Nephron progenitor cell (in vitro differentiated cells): ENCODE data around the gene SLC5A12.

Source experiments
- DNase-seq: peaks from one replicate; pipeline ENCODE4 v3.0.0; 2021
- H3K27ac Mint-ChIP-seq: 2 replicates; pipeline ENCODE4 v1.8.0; 2021; ENCODE audit warnings: mild to moderate bottlenecking, moderate library complexity, mixed read lengths
- H3K27me3 Mint-ChIP-seq: 2 replicates; pipeline ENCODE4 v1.8.0; 2021; ENCODE audit warnings: mild to moderate bottlenecking, low read depth, mixed read lengths; ENCODE audit not compliant: poor library complexity
- H3K36me3 Mint-ChIP-seq: 2 replicates; pipeline ENCODE4 v1.8.0; 2021; ENCODE audit warnings: low read depth, mixed read lengths
- H3K4me1 Mint-ChIP-seq: 2 replicates; pipeline ENCODE4 v1.8.0; 2021; ENCODE audit warnings: mixed read lengths
- H3K4me3 Mint-ChIP-seq: 2 replicates; pipeline ENCODE4 v1.8.0; 2021; ENCODE audit warnings: mild to moderate bottlenecking, moderate library complexity, mixed read lengths
- H3K9me3 Mint-ChIP-seq: 2 replicates; pipeline ENCODE4 v1.8.0; 2021; ENCODE audit warnings: mild to moderate bottlenecking, moderate library complexity, mixed read lengths
- CTCF ChIP-seq: fragments of 200-600 bp; sonication (generic); IDR thresholded peaks from 2 replicates; pipeline ENCODE4 v1.5.0; 2021; ENCODE audit warnings: antibody characterized with exemption

The SLC5A12 gene

GRCh38 chr11:26762089-26762488 is 40.2 kb upstream of the SLC5A12 start:
- H3K27me3 Mint-ChIP-seq, result no peaks in the 10 kb centered on the region
- no peaks in the 10 kb centered on the region for H3K36me3 Mint-ChIP-seq
- H3K4me1 Mint-ChIP-seq, result peaks cover 6% of the 10 kb centered on the region
- no peak overlapping the region for H3K27ac Mint-ChIP-seq
- H3K4me3 Mint-ChIP-seq, result no peak overlapping the region
- no peak for DNase-seq
- no peaks in the 10 kb centered on the region for H3K9me3 Mint-ChIP-seq
- TF ChIP-seq CTCF, result no peak

GRCh38 chr11:26761361-26761809 is 39.5 kb upstream of the SLC5A12 start:
- no peak overlapping the region for H3K4me3 Mint-ChIP-seq
- no peaks in the 10 kb centered on the region for H3K9me3 Mint-ChIP-seq
- H3K27me3 Mint-ChIP-seq, result no peaks in the 10 kb centered on the region

GRCh38 chr11:26757995-26758394 is 36.1 kb upstream of the SLC5A12 start:
- no peak for DNase-seq
- H3K4me1 Mint-ChIP-seq, result peaks cover 25% of the 10 kb centered on the region
- no peak overlapping the region for H3K4me3 Mint-ChIP-seq
- no peaks in the 10 kb centered on the region for H3K36me3 Mint-ChIP-seq
- no peak overlapping the region for H3K27ac Mint-ChIP-seq
- TF ChIP-seq CTCF, result no peak
- no peaks in the 10 kb centered on the region for H3K27me3 Mint-ChIP-seq
- H3K9me3 Mint-ChIP-seq, result no peaks in the 10 kb centered on the region

More at GRCh38 chr11:26761361-26761809, 39.5 kb upstream of the SLC5A12 start:
- no peak for DNase-seq
- Mint-ChIP-seq H3K27ac (no peak overlapping the region), H3K36me3 (no peaks in the 10 kb centered on the region), H3K4me1 (peaks cover 11% of the 10 kb centered on the region)
- no peak for TF ChIP-seq CTCF

GRCh38 chr11:26755762-26756161 is 33.9 kb upstream of the SLC5A12 start:
- Mint-ChIP-seq H3K9me3 (no peaks in the 10 kb centered on the region), H3K4me1 (peaks cover 20% of the 10 kb centered on the region), H3K27me3 (peaks cover 8% of the 10 kb centered on the region), H3K27ac (no peak overlapping the region), H3K4me3 (no peak overlapping the region), H3K36me3 (no peaks in the 10 kb centered on the region)
- peak; percentile 16 for DNase-seq
- no peak for TF ChIP-seq CTCF

GRCh38 chr11:26753723-26754504 is 32.1 kb upstream of the SLC5A12 start:
- no peaks in the 10 kb centered on the region for H3K36me3 Mint-ChIP-seq
- TF ChIP-seq CTCF, result peak; percentile 76
- H3K27ac Mint-ChIP-seq, result no peak overlapping the region
- no peaks in the 10 kb centered on the region for H3K9me3 Mint-ChIP-seq
- H3K4me1 Mint-ChIP-seq, result peaks cover 20% of the 10 kb centered on the region
- peak; percentile 36 for DNase-seq
- peaks cover 11% of the 10 kb centered on the region for H3K27me3 Mint-ChIP-seq
- no peak overlapping the region for H3K4me3 Mint-ChIP-seq

GRCh38 chr11:26749927-26750326 is 28.1 kb upstream of the SLC5A12 start:
- H3K4me3 Mint-ChIP-seq, result no peak overlapping the region
- H3K36me3 Mint-ChIP-seq, result no peaks in the 10 kb centered on the region
- DNase-seq, result no peak
- peaks cover 3% of the 10 kb centered on the region for H3K4me1 Mint-ChIP-seq
- H3K27ac Mint-ChIP-seq, result no peak overlapping the region
- H3K27me3 Mint-ChIP-seq, result peaks cover 11% of the 10 kb centered on the region
- H3K9me3 Mint-ChIP-seq, result no peaks in the 10 kb centered on the region
- TF ChIP-seq CTCF, result no peak
